Astrocyte (in vitro differentiated cells and primary cell): ENCODE measurements around the gene PITPNB. TPM values are rescaled to one million over a fixed set of nuclear protein-coding genes. Genes with fewer than 3 reads are reported as not detected.

Source experiments
- DNase-seq: peaks from one replicate; pipeline ENCODE4 v3.0.0-alpha.2; 2010; ENCODE audit warnings: low read depth
- FAIRE-seq: peaks from 2 replicates; lab custom pipeline; 2011; peaks lifted over from hg19 to GRCh38; lab: Jason Lieb, UNC
- H2AFZ ChIP-seq: 2 replicates; pipeline ENCODE4 v1.6.0; 2012; ENCODE audit warnings: low read depth, low read length, inconsistent platforms
- H3K27ac ChIP-seq: 2 replicates; pipeline ENCODE4 v1.5.1; 2011; ENCODE audit warnings: low read depth, low read length, inconsistent platforms
- H3K27me3 ChIP-seq: 2 replicates; pipeline ENCODE4 v1.6.0; 2011; ENCODE audit warnings: low read length, inconsistent platforms; ENCODE audit not compliant: insufficient read depth
- H3K36me3 ChIP-seq: 2 replicates; pipeline ENCODE4 v1.5.1; 2011; ENCODE audit warnings: low read length, inconsistent platforms; ENCODE audit not compliant: insufficient read depth
- H3K4me1 ChIP-seq: 2 replicates; pipeline ENCODE4 v1.5.1; 2011; ENCODE audit warnings: low read length, inconsistent platforms; ENCODE audit not compliant: insufficient read depth
- H3K4me2 ChIP-seq: 2 replicates; pipeline ENCODE4 v1.6.0; 2012; ENCODE audit warnings: low read length, inconsistent platforms
- H3K4me3 ChIP-seq: 2 replicates; pipeline ENCODE4 v1.5.1; 2011; ENCODE audit warnings: low read depth, mild to moderate bottlenecking, low read length, inconsistent platforms; ENCODE audit not compliant: insufficient read depth
- H3K79me2 ChIP-seq: 2 replicates; pipeline ENCODE4 v1.6.0; 2012; ENCODE audit warnings: mild to moderate bottlenecking, low read length, inconsistent platforms; ENCODE audit not compliant: insufficient read depth
- H3K9ac ChIP-seq: 2 replicates; pipeline ENCODE4 v1.6.0; 2012; ENCODE audit warnings: mild to moderate bottlenecking, low read length, inconsistent platforms
- H3K9me3 ChIP-seq: 2 replicates; pipeline ENCODE4 v1.5.1; 2012; ENCODE audit warnings: low read depth, mild to moderate bottlenecking, low read length, inconsistent platforms; ENCODE audit not compliant: insufficient read depth
- H4K20me1 ChIP-seq: 2 replicates; pipeline ENCODE4 v1.6.0; 2012; ENCODE audit warnings: low read length, inconsistent platforms; ENCODE audit not compliant: insufficient read depth
- H3K27ac Mint-ChIP-seq: one replicate; pipeline ENCODE4 v1.8.0; 2021; ENCODE audit warnings: mild to moderate bottlenecking, mixed read lengths; ENCODE audit not compliant: unreplicated experiment
- H3K27me3 Mint-ChIP-seq: one replicate; pipeline ENCODE4 v1.8.0; 2021; ENCODE audit warnings: low read depth, mixed read lengths; ENCODE audit not compliant: unreplicated experiment
- H3K36me3 Mint-ChIP-seq: one replicate; pipeline ENCODE4 v1.8.0; 2021; ENCODE audit warnings: low read depth, mixed read lengths; ENCODE audit not compliant: unreplicated experiment
- H3K4me1 Mint-ChIP-seq: one replicate; pipeline ENCODE4 v1.8.0; 2021; ENCODE audit warnings: low read depth, mixed read lengths; ENCODE audit not compliant: unreplicated experiment
- H3K4me3 Mint-ChIP-seq: one replicate; pipeline ENCODE4 v1.8.0; 2021; ENCODE audit warnings: mild to moderate bottlenecking, moderate library complexity, mixed read lengths; ENCODE audit not compliant: unreplicated experiment
- H3K9me3 Mint-ChIP-seq: one replicate; pipeline ENCODE4 v1.8.0; 2021; ENCODE audit warnings: mild to moderate bottlenecking, mixed read lengths; ENCODE audit not compliant: unreplicated experiment
- CTCF ChIP-seq: IDR thresholded peaks from 2 replicates; pipeline ENCODE4 v1.5.1; 2011; ENCODE audit warnings: low read depth, mild to moderate bottlenecking, inconsistent platforms, low read length, moderate library complexity; ENCODE audit not compliant: insufficient read depth
- EZH2 ChIP-seq: IDR thresholded peaks from 2 replicates; pipeline ENCODE4 v1.6.1; 2012; ENCODE audit warnings: mild to moderate bottlenecking, low read length, inconsistent platforms; ENCODE audit not compliant: insufficient read depth
- total RNA-seq: library from RNA; stranded (reverse); gene quantifications from 2 replicates; pipeline ENCODE4 v1.2.1, GENCODE V29; 2021

PITPNB gene
- total RNA-seq, 1 donor from 2014 or later = 90.6 TPM

GRCh38 chr22:27839057-27839660, 79.9 kb downstream of the PITPNB start:
- FAIRE-seq (no peak), DNase-seq (no peak)
- H3K27ac Mint-ChIP-seq = no peak overlapping the region

DNA sequence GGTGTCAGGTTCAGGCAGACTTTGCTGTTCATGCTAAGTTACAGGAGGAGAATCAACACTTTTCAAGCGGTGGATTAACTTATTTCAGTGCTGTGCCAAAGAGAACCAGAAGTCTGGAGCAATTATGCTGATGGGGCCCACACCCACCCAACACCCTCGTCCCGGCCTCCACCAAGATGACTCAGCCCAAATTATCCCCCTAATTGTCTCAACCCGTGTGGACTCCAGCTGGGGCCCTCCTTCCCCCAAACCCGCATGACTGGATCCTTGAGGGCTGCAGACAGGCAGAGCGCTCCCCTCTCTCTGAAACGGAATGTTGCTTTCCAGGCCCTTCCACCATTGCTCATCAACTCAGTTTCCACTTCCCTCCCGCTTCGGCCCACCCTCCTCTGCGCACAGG, 82.9 kb downstream of the PITPNB start:
- FAIRE-seq = no peak
- peaks cover 12% of the 10 kb centered on the region for H3K36me3 Mint-ChIP-seq
- H3K27me3 ChIP-seq = no peaks in the 10 kb centered on the region
- no peak overlapping the region for H3K4me3 ChIP-seq
- no peak overlapping the region for H3K27ac ChIP-seq
- H3K4me3 Mint-ChIP-seq = peak overlapping the region; percentile 71
- H3K9ac ChIP-seq = no peak overlapping the region
- H3K9me3 Mint-ChIP-seq = peaks cover 9% of the 10 kb centered on the region
- H3K4me2 ChIP-seq = peak overlapping the region; percentile 27
- no peaks in the 10 kb centered on the region for H3K27me3 Mint-ChIP-seq
- H3K79me2 ChIP-seq = no peaks in the 10 kb centered on the region
- no peaks in the 10 kb centered on the region for H3K9me3 ChIP-seq
- H3K27ac Mint-ChIP-seq = peak overlapping the region; percentile 94
- no peaks in the 10 kb centered on the region for H3K36me3 ChIP-seq
- H3K4me1 Mint-ChIP-seq = peaks cover 23% of the 10 kb centered on the region
- DNase-seq = no peak
- H2AFZ ChIP-seq = no peak overlapping the region
- TF ChIP-seq CTCF = no peak
- no peak for TF ChIP-seq EZH2
- no peaks in the 10 kb centered on the region for H4K20me1 ChIP-seq
- no peaks in the 10 kb centered on the region for H3K4me1 ChIP-seq

More at GRCh38 chr22:27839057-27839660, 79.9 kb downstream of the PITPNB start:
- H3K9me3 ChIP-seq = no peaks in the 10 kb centered on the region
- no peaks in the 10 kb centered on the region for H3K79me2 ChIP-seq
- Mint-ChIP-seq H3K4me1 (peaks cover 14% of the 10 kb centered on the region), H3K36me3 (peaks cover 23% of the 10 kb centered on the region), H3K27me3 (no peaks in the 10 kb centered on the region), H3K9me3 (peaks cover 9% of the 10 kb centered on the region), H3K4me3 (no peak overlapping the region)
- no peak for TF ChIP-seq EZH2
- no peak for TF ChIP-seq CTCF
- H3K4me1 ChIP-seq = no peaks in the 10 kb centered on the region
- no peak overlapping the region for H2AFZ ChIP-seq
- H3K27me3 ChIP-seq = no peaks in the 10 kb centered on the region
- no peaks in the 10 kb centered on the region for H3K36me3 ChIP-seq
- H3K4me3 ChIP-seq = no peak overlapping the region
- no peak overlapping the region for H3K27ac ChIP-seq
- H3K4me2 ChIP-seq = no peak overlapping the region
- no peak overlapping the region for H3K9ac ChIP-seq
- no peaks in the 10 kb centered on the region for H4K20me1 ChIP-seq

GRCh38 chr22:27835446-27835845, 83.6 kb downstream of the PITPNB start:
- no peaks in the 10 kb centered on the region for H3K79me2 ChIP-seq
- TF ChIP-seq CTCF (no peak), EZH2 (no peak)
- no peak overlapping the region for H3K9ac ChIP-seq
- H3K4me1 ChIP-seq = no peaks in the 10 kb centered on the region
- H4K20me1 ChIP-seq = no peaks in the 10 kb centered on the region
- peak overlapping the region; percentile 27 for H3K4me2 ChIP-seq
- no peaks in the 10 kb centered on the region for H3K9me3 ChIP-seq
- peak; percentile 52 for DNase-seq
- Mint-ChIP-seq H3K27me3 (no peaks in the 10 kb centered on the region), H3K36me3 (peaks cover 11% of the 10 kb centered on the region), H3K4me1 (peaks cover 26% of the 10 kb centered on the region), H3K27ac (peak overlapping the region; percentile 94), H3K4me3 (peak overlapping the region; percentile 71), H3K9me3 (peaks cover 9% of the 10 kb centered on the region)
- no peak overlapping the region for H3K27ac ChIP-seq
- H2AFZ ChIP-seq = no peak overlapping the region
- FAIRE-seq = no peak
- H3K36me3 ChIP-seq = no peaks in the 10 kb centered on the region
- no peaks in the 10 kb centered on the region for H3K27me3 ChIP-seq
- no peak overlapping the region for H3K4me3 ChIP-seq
